Thymus (tissue), 11 donors: ENCODE measurements around the gene FRRS1. TPM values are rescaled to one million over a fixed set of nuclear protein-coding genes. Genes with fewer than 3 reads are reported as not detected.
A peak's percentile ranks its signal among the peaks of the same experiment; 100 is the strongest.
"Not testable (repeated sequence)": the region's sequence is repeated elsewhere in the genome, so short reads cannot be mapped to it uniquely, and the experiment has no call there.

Source experiments
- DNase-seq, 9 donors: peaks; one replicate each; pipeline ENCODE4 v3.0.0-alpha.2; 2013; ENCODE audit warnings: low spot score in 9 of 9, low read depth in 6 of 9, missing footprints in 1 of 9
- H3K27ac ChIP-seq, 2 donors: one replicate each; pipeline ENCODE4 v1.5.1; 2013; ENCODE audit warnings: control low read depth in 1 of 2, low read depth in 1 of 2, low read length in 1 of 2, mild to moderate bottlenecking in 1 of 2, moderate library complexity in 1 of 2
- H3K27me3 ChIP-seq, 2 donors: one replicate each; pipeline ENCODE4 v1.5.1; 2013; ENCODE audit warnings: low read length in 1 of 2; ENCODE audit not compliant: control insufficient read depth in 2 of 2, insufficient read depth in 1 of 2
- H3K36me3 ChIP-seq, 2 donors: one replicate each; pipeline ENCODE4 v1.5.1; 2013; ENCODE audit warnings: low read length in 1 of 2, mild to moderate bottlenecking in 1 of 2, moderate library complexity in 1 of 2; ENCODE audit not compliant: control insufficient read depth in 2 of 2, insufficient read depth in 2 of 2
- H3K4me1 ChIP-seq, 2 donors: one replicate each; pipeline ENCODE4 v1.5.1; 2013; ENCODE audit warnings: low read length in 2 of 2; ENCODE audit not compliant: control insufficient read depth in 2 of 2, insufficient read depth in 2 of 2
- H3K4me3 ChIP-seq, 2 donors: one replicate each; pipeline ENCODE4 v1.5.1; 2013; ENCODE audit warnings: low read length in 2 of 2, control low read depth in 1 of 2, mild to moderate bottlenecking in 1 of 2
- H3K9me3 ChIP-seq, 2 donors: one replicate each; pipeline ENCODE4 v1.5.1; 2013; ENCODE audit warnings: low read length in 1 of 2, mild to moderate bottlenecking in 1 of 2; ENCODE audit not compliant: control insufficient read depth in 2 of 2, insufficient read depth in 1 of 2
- WGBS: extraction: QIAGEN DNeasy Blood & Tissue Kit; methylation state at CpG from one replicate; pipeline ENCODE4 v1.1.7; 2013; 5-methylcytosine and 5-hydroxymethylcytosine counted together
- polyA plus RNA-seq: library from polyadenylated mRNA; stranded (reverse); fragments of 200-250 nt; gene quantifications from one replicate; pipeline ENCODE4 v1.2.3, GENCODE V29; 2013
- total RNA-seq: library from RNA; stranded (reverse); fragments of 120-200 nt; gene quantifications from one replicate; pipeline ENCODE4 v1.2.4, GENCODE V29; 2013
- donor health status: healthy.

The FRRS1 gene
- total and polyA plus RNA-seq, 2 donors: 0.87 to 8.7 TPM

- 98% methylated on average over 4 of the region's 4 CpGs for WGBS
- Histone ChIP-seq H3K4me1 (no peaks in the 10 kb centered on the region), H3K27ac (no peak overlapping the region), H3K9me3 (no peaks in the 10 kb centered on the region), H3K27me3 (no peaks in the 10 kb centered on the region), H3K4me3 (no peak overlapping the region), H3K36me3 (no peaks in the 10 kb centered on the region)
- no peak for DNase-seq
These were observed 6.8 kb downstream of the FRRS1 start for GRCh38 chr1:99759518-99760160.

GRCh38 chr1:99758686-99759517 lies 7.5 kb downstream of the FRRS1 start:
- not testable (repeated sequence) for DNase-seq, H3K27ac ChIP-seq, H3K4me1 ChIP-seq, H3K4me3 ChIP-seq, H3K9me3 ChIP-seq, H3K27me3 ChIP-seq, H3K36me3 ChIP-seq
- WGBS: 80% methylated on average over 8 of the region's 8 CpGs

- Histone ChIP-seq H3K4me3 (no peak overlapping the region), H3K27ac (no peak overlapping the region), H3K9me3 (no peaks in the 10 kb centered on the region), H3K36me3 (no peaks in the 10 kb centered on the region), H3K27me3 (no peaks in the 10 kb centered on the region), H3K4me1 (no peaks in the 10 kb centered on the region)
- 2% methylated on average over 1 of the region's 1 CpG for WGBS
- DNase-seq: peak in 1 of 9 donors; percentile 4
These were observed 8.3 kb downstream of the FRRS1 start for GRCh38 chr1:99758073-99758511.

- DNase-seq: no peak
- no peaks in the 10 kb centered on the region for H3K4me1 ChIP-seq
These were observed 9.8 kb downstream of the FRRS1 start for GRCh38 chr1:99756598-99756997.

GRCh38 chr1:99755664-99756063 lies 10.8 kb downstream of the FRRS1 start:
- Histone ChIP-seq H3K4me1 (no peaks in the 10 kb centered on the region), H3K4me3 (no peak overlapping the region), H3K36me3 (no peaks in the 10 kb centered on the region), H3K27ac (no peak overlapping the region), H3K27me3 (no peaks in the 10 kb centered on the region), H3K9me3 (no peaks in the 10 kb centered on the region)
- no peak for DNase-seq
- 97% methylated on average over 2 of the region's 2 CpGs for WGBS

More at GRCh38 chr1:99756598-99756997, 9.8 kb downstream of the FRRS1 start:
- WGBS: 92% methylated on average over 3 of the region's 3 CpGs
- Histone ChIP-seq H3K4me3 (no peak overlapping the region), H3K36me3 (no peaks in the 10 kb centered on the region), H3K27me3 (no peaks in the 10 kb centered on the region), H3K9me3 (no peaks in the 10 kb centered on the region), H3K27ac (no peak overlapping the region)

- WGBS: 96% methylated on average over 5 of the region's 5 CpGs
- H3K4me1 ChIP-seq: no peaks in the 10 kb centered on the region
- no peaks in the 10 kb centered on the region for H3K9me3 ChIP-seq
- no peak overlapping the region for H3K27ac ChIP-seq
- H3K4me3 ChIP-seq: no peak overlapping the region
- no peak for DNase-seq
- no peaks in the 10 kb centered on the region for H3K27me3 ChIP-seq
- H3K36me3 ChIP-seq: no peaks in the 10 kb centered on the region
These were observed 11.7 kb downstream of the FRRS1 start for GRCh38 chr1:99754697-99755096.

- H3K36me3 ChIP-seq: no peaks in the 10 kb centered on the region
- no peak for DNase-seq
- H3K27me3 ChIP-seq: no peaks in the 10 kb centered on the region
- no peaks in the 10 kb centered on the region for H3K9me3 ChIP-seq
- no peak overlapping the region for H3K4me3 ChIP-seq
- no peak overlapping the region for H3K27ac ChIP-seq
- H3K4me1 ChIP-seq: no peaks in the 10 kb centered on the region
- WGBS: 95% methylated on average over 2 of the region's 2 CpGs
These were observed 12.3 kb downstream of the FRRS1 start for GRCh38 chr1:99754055-99754626.

- Histone ChIP-seq H3K36me3 (no peaks in the 10 kb centered on the region), H3K4me1 (no peaks in the 10 kb centered on the region), H3K9me3 (no peaks in the 10 kb centered on the region), H3K4me3 (no peak overlapping the region), H3K27ac (no peak overlapping the region), H3K27me3 (no peaks in the 10 kb centered on the region)
- WGBS: 99% methylated on average over 1 of the region's 1 CpG
- DNase-seq: no peak
These were observed 14.4 kb downstream of the FRRS1 start for GRCh38 chr1:99751877-99752504.
